SHP77 (cell line): ENCODE results near the gene ITGA8.
"Not testable (repeated sequence)": the region's sequence is repeated elsewhere in the genome, so short reads cannot be mapped to it uniquely, and the experiment has no call there.

Source experiments
- DNase-seq, 2 experiments: peaks; one replicate each; lab custom pipeline; 2025; lab: John Stamatoyannopoulos, UW

The ITGA8 gene

GRCh38 chr10:15491856-15492642, 227.7 kb downstream of the ITGA8 start:
- DNase-seq: no peak

DNA sequence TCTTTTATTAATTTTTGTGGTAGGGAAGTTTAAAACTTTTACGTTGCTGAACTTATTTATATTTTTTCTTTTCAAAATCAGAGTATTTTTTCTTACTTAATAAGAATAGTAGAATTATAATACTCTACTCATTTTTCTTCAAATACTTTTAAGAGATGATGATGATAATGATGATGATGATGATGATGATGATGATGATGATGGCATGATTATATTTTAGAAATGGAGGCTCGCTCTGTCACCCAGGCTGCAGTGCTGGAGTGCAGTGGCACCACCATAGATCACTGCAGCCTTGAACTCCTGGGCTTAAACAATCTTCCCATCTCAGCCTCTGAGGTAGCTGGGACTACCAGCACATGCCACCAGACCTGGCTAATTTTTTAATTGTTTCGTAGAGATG, 230.3 kb downstream of the ITGA8 start:
- no peak for DNase-seq

- no peak for DNase-seq
These were observed 232.3 kb downstream of the ITGA8 start for GRCh38 chr10:15487376-15487775.

DNA sequence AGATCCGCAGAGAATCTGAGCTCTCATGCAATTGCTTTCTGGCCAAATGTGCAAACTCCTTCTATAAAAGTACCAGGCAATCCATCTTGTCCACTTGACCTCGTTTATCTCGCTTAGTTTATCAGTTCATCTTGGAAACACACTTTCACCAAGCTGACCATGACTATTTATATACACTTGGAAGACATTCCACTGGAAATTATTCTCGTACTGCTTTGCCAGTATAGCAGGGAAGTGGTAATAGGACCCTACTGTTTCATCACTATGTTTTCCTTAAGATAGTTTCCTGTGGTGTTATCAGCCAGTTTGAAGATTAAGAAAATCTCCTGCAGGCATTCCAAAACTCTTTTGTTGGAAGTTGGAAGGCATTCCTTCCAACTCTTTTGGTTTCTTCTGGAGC, 233.3 kb downstream of the ITGA8 start:
- DNase-seq: no peak

GRCh38 chr10:15485684-15486316, 233.9 kb downstream of the ITGA8 start:
- no peak for DNase-seq

- no peak for DNase-seq
These were observed 234.7 kb downstream of the ITGA8 start for GRCh38 chr10:15485027-15485426.

DNA sequence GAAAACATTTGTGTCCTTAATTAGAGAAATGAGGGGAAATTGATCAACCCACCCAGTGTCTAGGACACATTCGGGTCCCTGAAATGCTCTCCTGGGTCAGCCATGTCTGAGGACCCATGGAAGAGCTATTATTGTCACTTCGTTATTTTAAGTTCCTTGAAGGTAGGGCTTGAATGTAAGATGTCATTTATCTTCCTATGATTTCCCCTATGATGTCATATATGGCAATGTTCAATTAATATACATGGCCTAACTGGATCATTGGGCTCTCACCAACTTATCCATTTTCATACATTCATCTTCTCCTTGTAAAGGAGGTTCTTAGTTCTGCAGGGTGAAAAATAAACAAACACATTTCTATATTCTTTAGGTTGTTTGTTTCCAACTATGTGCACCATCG, 235.6 kb downstream of the ITGA8 start:
- DNase-seq: no peak

DNA sequence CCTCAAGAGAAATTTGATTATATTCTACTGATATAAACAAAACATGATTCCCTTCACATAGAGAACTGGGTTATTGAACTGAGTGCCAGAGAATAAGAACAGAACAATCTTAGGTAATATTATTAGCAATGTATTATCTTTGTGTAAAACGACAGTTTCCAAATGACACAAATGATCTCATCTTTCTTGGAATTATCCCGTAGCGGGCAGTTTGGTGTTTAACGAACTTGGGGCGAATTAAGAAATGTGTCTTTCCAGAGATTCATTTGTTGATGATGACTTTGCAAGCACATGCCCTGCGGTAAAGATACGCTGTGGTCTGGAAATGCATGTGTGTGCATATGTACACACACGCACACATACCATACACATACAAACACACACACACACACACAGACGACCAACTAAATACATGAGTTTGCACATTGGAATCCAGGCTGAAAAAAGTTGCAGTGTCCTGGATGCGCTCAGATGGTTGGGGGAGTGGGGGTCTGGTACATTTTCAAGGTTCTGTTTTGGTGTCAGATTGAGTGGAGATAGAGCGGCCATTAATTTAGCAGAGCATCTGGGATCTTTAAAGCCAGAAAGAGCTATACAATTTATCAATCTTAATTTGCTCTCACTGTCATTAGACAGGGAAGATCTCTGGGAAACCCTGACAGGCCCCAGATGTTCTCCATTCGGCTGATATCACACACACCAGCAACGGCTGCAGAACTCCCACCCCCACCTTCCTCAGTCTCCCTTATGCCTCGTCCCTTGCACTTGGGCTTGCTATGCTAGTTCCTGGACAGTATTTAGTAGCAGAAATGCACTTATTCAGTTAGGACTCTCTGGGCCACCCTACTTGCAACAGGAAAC, 236.3 kb downstream of the ITGA8 start:
- no peak for DNase-seq

DNA sequence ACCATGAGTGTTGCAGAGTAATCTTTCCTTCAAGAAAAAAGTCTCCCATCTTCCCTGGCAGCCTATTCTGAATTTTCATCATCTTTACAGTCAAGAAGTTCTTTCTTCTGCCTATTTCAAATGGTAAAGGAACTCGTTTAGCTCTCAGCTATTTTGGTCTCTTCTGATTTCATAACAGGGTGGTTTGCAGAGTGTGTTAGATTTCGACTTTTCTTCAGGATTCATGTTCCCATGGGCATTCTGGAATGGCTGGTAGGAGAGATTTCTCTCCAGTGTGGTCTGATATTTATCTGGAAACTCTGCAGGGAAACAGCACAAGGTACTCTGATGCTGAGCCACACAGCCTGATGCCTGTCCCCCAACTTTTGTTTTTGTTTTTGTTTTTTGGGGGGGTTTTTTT, 237.6 kb downstream of the ITGA8 start:
- no peak for DNase-seq

DNA sequence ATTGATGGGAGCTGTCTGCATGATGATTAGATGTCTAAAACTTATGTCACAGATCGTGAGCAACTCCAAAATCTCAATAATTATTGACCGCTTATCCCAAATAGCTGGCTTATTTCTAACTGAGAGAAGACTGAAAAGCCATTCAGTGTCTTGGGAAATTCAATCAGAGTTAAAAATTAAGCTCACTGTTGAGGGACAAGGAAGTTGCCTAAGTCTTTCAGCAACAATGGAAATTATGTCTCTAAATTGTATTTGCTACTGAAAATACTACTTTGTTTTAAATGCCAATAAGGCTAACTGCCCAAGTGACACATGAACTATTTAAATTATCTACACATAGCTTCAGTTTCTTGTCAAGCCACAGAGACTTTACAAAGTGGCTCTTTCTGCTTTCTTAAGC, 240.8 kb downstream of the ITGA8 start:
- no peak for DNase-seq

DNA sequence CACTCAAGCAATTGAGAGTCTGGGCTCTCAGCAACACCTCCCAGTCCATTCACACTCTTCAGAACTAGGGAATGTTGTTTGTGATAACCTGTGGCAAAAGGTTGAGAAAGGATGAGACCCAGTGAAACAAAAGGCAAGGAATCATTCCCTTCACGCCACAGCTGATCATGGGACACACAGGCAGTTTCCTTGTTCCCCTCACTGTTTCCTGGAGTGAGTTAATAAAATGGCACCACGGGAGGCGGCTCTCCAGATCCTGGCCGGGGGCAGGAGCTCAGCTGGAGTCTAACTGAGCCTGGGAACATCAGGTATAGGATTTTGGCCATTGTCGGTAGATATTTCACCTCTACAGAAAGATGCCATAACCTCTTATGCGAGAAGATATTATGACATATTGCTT, 241.3 kb downstream of the ITGA8 start:
- no peak for DNase-seq

DNA sequence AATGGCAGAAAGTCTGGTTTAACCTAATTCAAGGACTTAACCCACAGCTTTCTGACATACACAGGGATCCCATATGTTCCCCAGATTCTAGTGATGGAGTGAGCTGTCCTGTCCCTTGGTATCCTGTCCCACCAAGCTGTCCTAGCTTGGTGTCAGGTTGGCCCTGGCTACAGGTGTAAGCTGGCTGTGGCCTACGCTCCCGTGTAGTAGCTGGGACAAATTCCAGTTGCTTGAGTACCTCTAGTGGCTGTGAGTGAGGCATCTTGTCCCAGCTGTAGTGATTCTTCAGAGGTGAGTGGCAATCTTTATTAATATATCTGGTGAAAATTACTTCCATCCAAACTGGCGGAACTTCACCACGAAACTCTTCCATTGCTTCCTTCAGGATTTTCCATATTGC, 243.4 kb downstream of the ITGA8 start:
- DNase-seq: no peak

GRCh38 chr10:15475439-15475838, 244.3 kb downstream of the ITGA8 start:
- not testable (repeated sequence) for DNase-seq

GRCh38 chr10:15474671-15475070, 245.1 kb downstream of the ITGA8 start:
- no peak for DNase-seq

- no peak for DNase-seq
These were observed 246.3 kb downstream of the ITGA8 start for GRCh38 chr10:15473396-15473767.

- no peak for DNase-seq
These were observed 247.0 kb downstream of the ITGA8 start for GRCh38 chr10:15472431-15473395.

DNA sequence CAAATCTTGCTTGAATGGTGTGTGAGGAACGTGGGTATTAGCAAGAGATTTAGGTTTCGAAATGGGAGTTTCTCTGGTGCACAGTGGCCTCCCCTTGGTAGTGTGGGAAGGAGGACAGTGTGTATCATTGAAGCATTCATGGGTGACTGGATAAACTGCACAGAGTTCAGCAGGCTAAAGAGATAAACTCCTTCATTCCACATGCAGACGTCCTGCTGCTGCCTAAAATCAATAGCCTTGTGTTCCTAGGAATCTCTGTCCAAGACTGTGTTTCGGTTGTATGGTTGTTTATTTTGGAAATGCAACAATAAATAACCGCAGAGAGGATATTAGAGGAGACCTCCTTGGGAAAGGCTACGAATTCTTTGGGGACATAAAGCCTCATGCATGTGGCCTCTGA, 247.7 kb downstream of the ITGA8 start:
- no peak for DNase-seq

- no peak for DNase-seq
These were observed 250.6 kb downstream of the ITGA8 start for GRCh38 chr10:15469111-15469510.

GRCh38 chr10:15464381-15464780, 255.3 kb downstream of the ITGA8 start:
- DNase-seq: no peak
